Osteocyte (in vitro differentiated cells): Measurements from ENCODE around the gene SVIP. TPM values are rescaled to one million over a fixed set of nuclear protein-coding genes. Genes with fewer than 3 reads are reported as not detected.

Experiments
- DNase-seq: peaks from one replicate; pipeline ENCODE4 v3.0.0; 2021; ENCODE audit warnings: mixed read lengths; ENCODE audit not compliant: unreplicated experiment; ENCODE audit errors: extremely low spot score
- H3K27ac Mint-ChIP-seq: one replicate; pipeline ENCODE4 v1.8.0; 2021; ENCODE audit warnings: mild to moderate bottlenecking, mixed read lengths; ENCODE audit not compliant: unreplicated experiment
- H3K27me3 Mint-ChIP-seq: one replicate; pipeline ENCODE4 v1.8.0; 2021; ENCODE audit warnings: mixed read lengths; ENCODE audit not compliant: unreplicated experiment
- H3K36me3 Mint-ChIP-seq: one replicate; pipeline ENCODE4 v1.8.0; 2021; ENCODE audit warnings: mixed read lengths; ENCODE audit not compliant: unreplicated experiment
- H3K4me1 Mint-ChIP-seq: one replicate; pipeline ENCODE4 v1.8.0; 2021; ENCODE audit warnings: mixed read lengths; ENCODE audit not compliant: unreplicated experiment
- H3K4me3 Mint-ChIP-seq: one replicate; pipeline ENCODE4 v1.8.0; 2021; ENCODE audit warnings: mild to moderate bottlenecking, moderate library complexity, mixed read lengths; ENCODE audit not compliant: unreplicated experiment
- H3K9me3 Mint-ChIP-seq: one replicate; pipeline ENCODE4 v1.8.0; 2021; ENCODE audit warnings: mixed read lengths; ENCODE audit not compliant: unreplicated experiment
- total RNA-seq: library from RNA; stranded (reverse); gene quantifications from 2 replicates; pipeline ENCODE4 v1.2.1, GENCODE V29; 2021
- TF ChIP-seq, protein P1 (sequence below): fragments of 200-600 bp; sonication (generic); IDR thresholded peaks from 2 replicates; pipeline ENCODE4 v1.5.0; 2021; ENCODE audit warnings: antibody characterized with exemption, mild to moderate bottlenecking, moderate library complexity

SVIP gene
- total RNA-seq, 1 donor from 2014 or later, result 12.1 TPM

- H3K36me3 Mint-ChIP-seq, result no peaks in the 10 kb centered on the region
- H3K4me3 Mint-ChIP-seq, result no peak overlapping the region
- TF ChIP-seq, protein P1, sequence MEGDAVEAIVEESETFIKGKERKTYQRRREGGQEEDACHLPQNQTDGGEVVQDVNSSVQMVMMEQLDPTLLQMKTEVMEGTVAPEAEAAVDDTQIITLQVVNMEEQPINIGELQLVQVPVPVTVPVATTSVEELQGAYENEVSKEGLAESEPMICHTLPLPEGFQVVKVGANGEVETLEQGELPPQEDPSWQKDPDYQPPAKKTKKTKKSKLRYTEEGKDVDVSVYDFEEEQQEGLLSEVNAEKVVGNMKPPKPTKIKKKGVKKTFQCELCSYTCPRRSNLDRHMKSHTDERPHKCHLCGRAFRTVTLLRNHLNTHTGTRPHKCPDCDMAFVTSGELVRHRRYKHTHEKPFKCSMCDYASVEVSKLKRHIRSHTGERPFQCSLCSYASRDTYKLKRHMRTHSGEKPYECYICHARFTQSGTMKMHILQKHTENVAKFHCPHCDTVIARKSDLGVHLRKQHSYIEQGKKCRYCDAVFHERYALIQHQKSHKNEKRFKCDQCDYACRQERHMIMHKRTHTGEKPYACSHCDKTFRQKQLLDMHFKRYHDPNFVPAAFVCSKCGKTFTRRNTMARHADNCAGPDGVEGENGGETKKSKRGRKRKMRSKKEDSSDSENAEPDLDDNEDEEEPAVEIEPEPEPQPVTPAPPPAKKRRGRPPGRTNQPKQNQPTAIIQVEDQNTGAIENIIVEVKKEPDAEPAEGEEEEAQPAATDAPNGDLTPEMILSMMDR, result no peak
- H3K9me3 Mint-ChIP-seq, result peaks cover 9% of the 10 kb centered on the region
- DNase-seq, result no peak
- H3K27me3 Mint-ChIP-seq, result no peaks in the 10 kb centered on the region
- no peaks in the 10 kb centered on the region for H3K4me1 Mint-ChIP-seq
- no peak overlapping the region for H3K27ac Mint-ChIP-seq
Observed at GRCh38 chr11:22807855-22808570, 21.6 kb downstream of the SVIP start.

DNA sequence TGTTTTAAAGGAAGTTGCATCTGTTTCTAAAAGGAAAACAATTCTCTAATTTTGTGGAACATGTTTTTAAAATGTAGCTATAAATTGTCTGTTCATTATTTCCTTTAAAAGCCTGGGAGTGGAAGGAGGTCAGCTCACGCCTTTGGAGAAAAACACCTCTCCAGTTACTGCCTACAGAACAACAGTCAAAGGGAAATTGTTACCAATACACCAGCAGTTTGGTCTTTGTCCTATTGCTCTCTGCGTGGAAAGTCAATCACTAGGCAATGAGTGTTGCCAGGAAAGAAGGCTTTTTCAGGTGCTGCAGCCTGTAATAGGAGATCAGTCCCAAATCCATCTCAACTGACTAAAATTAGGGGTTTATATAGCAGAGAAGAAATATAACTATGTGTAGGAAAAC lies 22.2 kb downstream of the SVIP start:
- no peaks in the 10 kb centered on the region for H3K4me1 Mint-ChIP-seq
- peaks cover 9% of the 10 kb centered on the region for H3K9me3 Mint-ChIP-seq
- H3K27ac Mint-ChIP-seq, result no peak overlapping the region
- H3K4me3 Mint-ChIP-seq, result no peak overlapping the region
- no peaks in the 10 kb centered on the region for H3K27me3 Mint-ChIP-seq
- TF ChIP-seq, protein P1, result no peak
- DNase-seq, result no peak
- no peaks in the 10 kb centered on the region for H3K36me3 Mint-ChIP-seq

GRCh38 chr11:22802861-22803260 lies 26.7 kb downstream of the SVIP start:
- H3K27ac Mint-ChIP-seq, result no peak overlapping the region
- H3K36me3 Mint-ChIP-seq, result no peaks in the 10 kb centered on the region
- peaks cover 3% of the 10 kb centered on the region for H3K27me3 Mint-ChIP-seq
- no peak for DNase-seq
- no peaks in the 10 kb centered on the region for H3K9me3 Mint-ChIP-seq
- no peak overlapping the region for H3K4me3 Mint-ChIP-seq
- TF ChIP-seq, protein P1, result no peak
- no peaks in the 10 kb centered on the region for H3K4me1 Mint-ChIP-seq

- H3K36me3 Mint-ChIP-seq, result no peaks in the 10 kb centered on the region
- H3K27ac Mint-ChIP-seq, result no peak overlapping the region
- no peaks in the 10 kb centered on the region for H3K9me3 Mint-ChIP-seq
- peaks cover 3% of the 10 kb centered on the region for H3K27me3 Mint-ChIP-seq
- TF ChIP-seq, protein P1, result no peak
- DNase-seq, result no peak
- H3K4me1 Mint-ChIP-seq, result no peaks in the 10 kb centered on the region
- H3K4me3 Mint-ChIP-seq, result no peak overlapping the region
Observed at GRCh38 chr11:22800482-22800881, 29.1 kb downstream of the SVIP start.

DNA sequence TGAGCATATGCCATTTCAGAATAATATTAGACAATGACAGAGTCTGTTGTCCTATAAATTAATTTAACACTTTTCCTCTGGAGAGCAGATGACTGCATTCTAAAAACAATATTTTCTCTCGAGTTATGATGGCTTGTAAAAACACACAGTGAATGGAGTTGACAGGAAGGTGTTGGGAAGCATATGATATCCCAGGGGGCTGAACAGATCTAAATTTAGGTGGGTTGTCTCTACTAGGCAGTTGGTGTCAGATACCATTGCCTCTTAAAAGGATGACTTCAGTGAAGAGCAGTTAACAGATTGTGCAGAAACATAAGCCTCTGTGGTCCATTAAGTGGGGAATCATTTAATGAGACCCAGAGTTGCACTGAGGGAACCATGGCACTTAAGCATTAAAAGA lies 30.7 kb downstream of the SVIP start:
- Mint-ChIP-seq H3K4me1 (no peaks in the 10 kb centered on the region), H3K27ac (no peak overlapping the region), H3K36me3 (no peaks in the 10 kb centered on the region), H3K9me3 (no peaks in the 10 kb centered on the region), H3K27me3 (peaks cover 3% of the 10 kb centered on the region), H3K4me3 (no peak overlapping the region)
- TF ChIP-seq, protein P1, result no peak
- no peak for DNase-seq
